ENCODE measurements around the gene GALNT10.
A peak's percentile ranks its signal among the peaks of the same experiment; 100 is the strongest.

GALNT10 gene

GRCh38 chr5:154179846-154180710 lies 10.5 kb upstream of the GALNT10 start:
- peak; percentile 37 for DNase-seq (ENCODE audit: extremely low read depth, low read depth)
- TF ChIP-seq CTCF (IDR thresholded peaks at IDR 0.05; ENCODE audit: low read depth, low read length), result peak; percentile 88

- TF ChIP-seq CTCF (IDR thresholded peaks at IDR 0.05; ENCODE audit: low read depth, low read length), result no peak
These were observed 9.4 kb upstream of the GALNT10 start for GRCh38 chr5:154181161-154181560.

GRCh38 chr5:154189256-154189818 lies 1.2 kb upstream of the GALNT10 start:
- TF ChIP-seq CTCF (IDR thresholded peaks at IDR 0.05; ENCODE audit: low read depth, low read length), result no peak
- no peak for DNase-seq (ENCODE audit: extremely low read depth, low read depth)

More at GRCh38 chr5:154181161-154181560, 9.4 kb upstream of the GALNT10 start:
- no peak for DNase-seq (ENCODE audit: extremely low read depth, low read depth)

DNA sequence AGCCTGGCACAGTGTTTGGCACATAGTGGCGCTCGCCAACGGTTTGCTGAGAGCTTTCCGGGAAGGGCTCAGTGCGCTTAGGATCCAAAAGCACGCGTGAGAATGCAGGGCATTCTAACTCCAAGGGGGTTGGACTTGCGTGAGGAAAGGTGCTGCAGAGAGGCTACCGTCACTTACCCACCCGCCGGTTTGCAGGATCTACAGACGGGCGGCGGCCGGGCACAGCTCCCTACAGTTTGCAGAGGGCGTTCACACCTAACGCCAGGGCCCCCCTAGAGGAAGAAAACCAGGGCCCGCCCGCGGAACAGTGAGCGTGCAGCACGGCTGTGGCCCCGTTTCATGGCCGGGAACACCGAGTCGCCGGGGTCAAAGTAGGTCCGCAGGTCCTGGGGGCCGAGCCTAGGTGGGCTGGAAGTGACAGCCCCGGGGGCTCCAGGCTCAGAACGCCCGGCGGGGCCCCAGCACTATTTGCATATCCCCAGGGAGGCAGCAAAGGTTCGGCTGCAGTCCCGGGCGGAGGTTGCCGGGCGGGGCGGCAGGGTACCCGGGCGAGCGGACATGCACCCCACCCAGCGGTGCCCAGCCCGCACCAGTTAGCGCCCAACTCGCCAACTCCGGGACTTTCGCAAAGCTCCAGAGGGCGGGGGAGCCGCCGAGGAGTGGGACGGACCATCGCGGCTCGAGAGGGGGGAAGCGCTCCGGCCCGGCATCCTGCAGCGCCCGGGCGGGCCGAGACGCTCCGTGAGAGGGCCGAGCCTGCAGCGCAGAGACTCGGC lies 526 bp upstream of the GALNT10 start:
- TF ChIP-seq CTCF (IDR thresholded peaks at IDR 0.05; ENCODE audit: low read depth, low read length), result peak; percentile 46

GRCh38 chr5:154191467-154192261 lies 1.1 kb downstream of the GALNT10 start:
- DNase-seq (ENCODE audit: extremely low read depth, low read depth), result no peak
- TF ChIP-seq CTCF (IDR thresholded peaks at IDR 0.05; ENCODE audit: low read depth, low read length), result peak; percentile 11

More for the DNA sequence above, 526 bp upstream of the GALNT10 start:
- peak; percentile 54 for DNase-seq (ENCODE audit: extremely low read depth, low read depth)

DNA sequence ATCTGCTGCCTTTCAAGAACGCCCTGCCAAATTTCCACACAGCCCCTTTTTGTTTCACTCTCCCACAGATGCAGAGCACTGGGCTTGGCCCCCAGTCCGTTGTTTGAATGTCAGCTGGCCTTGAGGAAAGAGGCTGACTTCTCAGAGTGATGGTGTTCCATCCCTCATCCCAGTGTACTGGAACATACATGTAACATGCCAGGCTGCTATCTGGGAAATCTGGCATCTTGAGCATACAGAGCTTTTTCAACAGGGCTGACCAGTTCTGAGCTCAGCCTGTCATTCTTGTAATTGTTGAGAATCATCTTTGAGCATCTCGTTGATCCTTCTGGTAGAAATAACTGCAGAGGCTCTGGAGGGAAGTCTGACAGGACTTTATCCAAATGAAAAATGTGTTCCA lies 2.8 kb downstream of the GALNT10 start:
- TF ChIP-seq CTCF (IDR thresholded peaks at IDR 0.05; ENCODE audit: low read depth, low read length), result no peak
- DNase-seq (ENCODE audit: extremely low read depth, low read depth), result no peak
